ENCODE results near the gene PDE6B. TPM values are rescaled to one million over a fixed set of nuclear protein-coding genes. Genes with fewer than 3 reads are reported as not detected.

Gene PDE6B
- total and polyA plus RNA-seq, 4 donors = 2.7 to 24.6 (median 12.0) TPM

DNA sequence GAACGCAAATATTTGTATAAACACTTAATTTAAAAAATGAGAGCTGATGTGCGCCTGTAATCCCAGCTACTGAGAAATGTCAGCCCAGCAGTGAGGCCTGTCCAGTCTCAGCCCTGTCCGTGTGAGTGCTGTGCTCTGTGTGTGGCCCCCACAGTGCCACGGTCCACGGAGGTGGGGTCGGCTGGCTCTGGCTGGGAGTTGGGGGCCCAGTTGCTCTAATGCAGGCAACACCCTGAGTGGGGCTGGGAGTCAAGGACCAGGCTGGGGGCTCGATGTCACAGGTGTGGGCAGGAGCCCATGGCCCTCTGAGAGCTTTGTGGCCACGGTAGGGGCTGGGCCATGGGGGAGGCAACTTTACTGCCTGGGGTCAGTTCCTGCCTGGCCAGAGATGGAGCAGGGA is 93.1 kb downstream of the PDE6B start:
- no peaks in the 10 kb centered on the region for H3K27me3 ChIP-seq (ENCODE audit: control insufficient read depth in 3 of 3, insufficient read depth in 3 of 3, low read length in 2 of 3)
- no peak for ATAC-seq (ENCODE audit: insufficient read depth, low FRiP score)
- TF ChIP-seq, protein P1, sequence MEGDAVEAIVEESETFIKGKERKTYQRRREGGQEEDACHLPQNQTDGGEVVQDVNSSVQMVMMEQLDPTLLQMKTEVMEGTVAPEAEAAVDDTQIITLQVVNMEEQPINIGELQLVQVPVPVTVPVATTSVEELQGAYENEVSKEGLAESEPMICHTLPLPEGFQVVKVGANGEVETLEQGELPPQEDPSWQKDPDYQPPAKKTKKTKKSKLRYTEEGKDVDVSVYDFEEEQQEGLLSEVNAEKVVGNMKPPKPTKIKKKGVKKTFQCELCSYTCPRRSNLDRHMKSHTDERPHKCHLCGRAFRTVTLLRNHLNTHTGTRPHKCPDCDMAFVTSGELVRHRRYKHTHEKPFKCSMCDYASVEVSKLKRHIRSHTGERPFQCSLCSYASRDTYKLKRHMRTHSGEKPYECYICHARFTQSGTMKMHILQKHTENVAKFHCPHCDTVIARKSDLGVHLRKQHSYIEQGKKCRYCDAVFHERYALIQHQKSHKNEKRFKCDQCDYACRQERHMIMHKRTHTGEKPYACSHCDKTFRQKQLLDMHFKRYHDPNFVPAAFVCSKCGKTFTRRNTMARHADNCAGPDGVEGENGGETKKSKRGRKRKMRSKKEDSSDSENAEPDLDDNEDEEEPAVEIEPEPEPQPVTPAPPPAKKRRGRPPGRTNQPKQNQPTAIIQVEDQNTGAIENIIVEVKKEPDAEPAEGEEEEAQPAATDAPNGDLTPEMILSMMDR (IDR thresholded peaks at IDR 0.05; ENCODE audit: control extremely low read depth, extremely low read depth) = no peak

More for the DNA sequence above, 93.1 kb downstream of the PDE6B start:
- DNase-seq = no peak
- Histone ChIP-seq H3K4me3 (no peak overlapping the region), H3K4me1 (ENCODE audit: control insufficient read depth in 5 of 5, insufficient read depth in 5 of 5, low read length in 5 of 5) (peaks cover 0 to 17% (median 0%) of the 10 kb centered on the region in 5 donors), H3K27ac (ENCODE audit: low read depth in 1 of 2, low read length in 1 of 2) (no peak overlapping the region), H3K9me3 (ENCODE audit: control insufficient read depth in 4 of 4, insufficient read depth in 3 of 4, low read length in 3 of 4) (no peaks in the 10 kb centered on the region), H3K9ac (ENCODE audit: insufficient read depth in 1 of 2, low read length in 2 of 2) (no peak overlapping the region), H3K36me3 (ENCODE audit: control insufficient read depth in 4 of 4, insufficient read depth in 4 of 4, low read length in 4 of 4) (peaks cover 0 to 13% (median 5%) of the 10 kb centered on the region in 4 donors)
- WGBS, 2 donors = 87 to 92% methylated on average over 8 of the region's 8 CpGs

Other genes starting within 250 kb of the PDE6B start
- 10 to 100 TPM; 19.9 to 74.3 TPM for gene ZNF721, start 126.4 kb upstream of the PDE6B start, total RNA-seq
- gene ZNF721, start 126.4 kb upstream of the PDE6B start, polyA plus RNA-seq = 10 to 100 TPM in 1 of 2 donors, 1 to 10 TPM in 1; 9.2 to 12.6 TPM
- gene PIGG, start 126.4 kb upstream of the PDE6B start, total RNA-seq = 10 to 100 TPM; 56.4 to 64.3 TPM
- 10 to 100 TPM; 31.9 to 47.2 TPM for gene PIGG, start 126.4 kb upstream of the PDE6B start, polyA plus RNA-seq
- not detected for gene TMEM271, start 49.3 kb upstream of the PDE6B start, total RNA-seq
- gene TMEM271, start 49.3 kb upstream of the PDE6B start, polyA plus RNA-seq = not detected
- 100 to 1,000 TPM; 161 to 221 TPM for gene ATP5ME, start 48.7 kb downstream of the PDE6B start, total RNA-seq
- gene ATP5ME, start 48.7 kb downstream of the PDE6B start, polyA plus RNA-seq = 100 to 1,000 TPM; 303 to 997 TPM
- gene MYL5, start 49.0 kb downstream of the PDE6B start, total RNA-seq = 10 to 100 TPM in 1 of 2 donors, 1 to 10 TPM in 1; 5.6 to 20.0 TPM
- 10 to 100 TPM in 1 of 2 donors, 1 to 10 TPM in 1; 5.8 to 15.2 TPM for gene MYL5, start 49.0 kb downstream of the PDE6B start, polyA plus RNA-seq
- 10 to 100 TPM in 1 of 2 donors, 1 to 10 TPM in 1; 8.2 to 35.1 TPM for gene SLC49A3, start 63.6 kb downstream of the PDE6B start, total RNA-seq
- gene SLC49A3, start 63.6 kb downstream of the PDE6B start, polyA plus RNA-seq = 10 to 100 TPM; 15.2 to 20.2 TPM
- 10 to 100 TPM; 46.5 to 66.8 TPM for gene PCGF3, start 80.3 kb downstream of the PDE6B start, total RNA-seq
- 10 to 100 TPM; 29.3 to 40.2 TPM for gene PCGF3, start 80.3 kb downstream of the PDE6B start, polyA plus RNA-seq
- gene CPLX1, start 200.6 kb downstream of the PDE6B start, total RNA-seq = 1 to 10 TPM; 1.4 to 3.9 TPM
- 1 to 10 TPM; 1.1 to 2.9 TPM for gene CPLX1, start 200.6 kb downstream of the PDE6B start, polyA plus RNA-seq